ENCODE data around the gene DMRTB1.

DMRTB1 gene

GRCh38 chr1:53485478-53486394 lies 26.5 kb downstream of the DMRTB1 start:
- peak; percentile 20 to 71 (median 29) for DNase-seq (ENCODE audit: low read depth in 3 of 3)

DNA sequence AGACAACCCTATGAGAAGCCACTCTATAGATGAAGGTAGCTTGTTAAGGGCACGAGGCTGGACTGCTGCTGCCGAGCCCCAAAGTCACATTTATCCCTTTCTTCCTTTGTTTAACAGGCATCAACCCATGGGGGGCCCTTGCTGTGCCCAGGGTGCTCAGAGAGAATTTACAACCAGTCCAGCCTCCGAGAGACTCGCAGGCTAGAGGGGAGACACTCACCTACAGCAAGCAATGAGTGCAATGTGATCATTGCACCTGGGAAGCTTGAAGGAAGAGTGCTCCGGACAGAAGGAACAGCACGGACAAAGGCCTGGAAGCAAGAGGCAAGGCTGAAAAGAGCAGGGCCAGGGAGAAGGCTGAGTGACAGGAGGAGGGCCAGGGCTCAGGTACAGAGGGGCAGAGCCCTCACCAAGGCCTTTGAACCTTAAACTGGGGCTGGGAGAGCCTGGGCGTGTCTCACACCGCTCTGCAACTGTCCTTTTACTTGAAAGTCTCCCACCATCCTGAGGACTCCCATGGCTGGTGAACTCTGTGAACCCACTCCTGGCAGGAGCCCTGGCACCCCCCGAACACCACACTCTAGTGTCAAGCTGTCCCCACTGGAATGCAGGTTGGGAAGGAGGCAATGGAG lies 27.3 kb downstream of the DMRTB1 start:
- no peak for DNase-seq (ENCODE audit: low read depth in 3 of 3)

DNA sequence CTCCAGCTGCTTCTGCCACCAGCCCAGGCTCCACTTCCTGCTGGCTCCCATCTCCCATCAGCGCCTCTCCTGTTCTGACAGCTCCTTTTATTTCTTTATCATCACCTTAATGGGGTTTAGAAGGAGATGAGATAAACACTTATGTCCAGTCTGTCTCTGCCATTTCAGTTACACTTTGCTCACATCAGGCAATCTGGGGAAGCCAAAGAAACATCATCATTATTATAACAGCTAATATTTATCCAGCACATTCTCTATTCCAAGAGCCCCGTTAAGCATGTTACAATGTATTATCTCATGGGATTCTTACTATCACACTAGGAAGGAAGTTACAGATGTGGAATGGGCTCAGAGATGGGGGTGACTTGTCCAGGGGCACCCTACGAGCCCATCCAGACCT lies 31.2 kb downstream of the DMRTB1 start:
- no peak for DNase-seq (ENCODE audit: low read depth in 3 of 3)

DNA sequence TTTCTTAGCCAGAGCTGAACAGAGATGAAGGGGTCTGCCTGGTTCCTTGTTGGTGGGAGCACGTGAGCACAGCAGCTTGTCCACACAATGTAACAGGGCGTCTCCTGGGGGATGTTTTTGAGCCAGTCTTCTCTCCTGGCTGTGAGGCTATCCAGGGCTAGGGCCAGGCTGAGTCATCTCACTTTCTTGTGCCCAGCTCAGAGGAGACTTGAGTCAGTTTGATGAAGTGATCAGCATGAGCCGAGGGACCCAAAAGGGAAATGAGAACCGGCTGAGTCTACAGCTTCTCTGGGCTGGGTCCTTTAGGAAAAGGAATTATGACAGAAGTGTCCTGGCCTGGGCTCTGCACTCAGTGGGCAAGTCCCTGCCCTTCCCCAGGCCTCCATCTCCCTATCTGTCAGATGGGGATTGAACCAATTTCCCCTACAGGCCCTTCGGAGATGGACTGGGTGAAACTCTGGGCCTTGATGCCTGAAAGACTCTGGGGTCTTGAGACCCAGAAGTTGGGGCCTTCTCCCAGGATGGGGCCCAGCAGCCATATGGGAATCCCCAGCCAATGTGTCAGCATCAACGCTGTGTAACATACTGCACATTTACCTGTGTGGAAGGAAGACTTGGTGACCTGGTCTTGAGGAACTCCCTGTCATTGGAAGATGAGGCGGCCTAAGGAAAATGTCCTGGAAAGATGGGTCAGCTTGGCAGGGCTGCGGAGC lies 36.6 kb downstream of the DMRTB1 start:
- no peak for DNase-seq (ENCODE audit: low read depth in 3 of 3)

GRCh38 chr1:53498555-53499131 lies 39.4 kb downstream of the DMRTB1 start:
- DNase-seq (ENCODE audit: low read depth in 3 of 3) = no peak

DNA sequence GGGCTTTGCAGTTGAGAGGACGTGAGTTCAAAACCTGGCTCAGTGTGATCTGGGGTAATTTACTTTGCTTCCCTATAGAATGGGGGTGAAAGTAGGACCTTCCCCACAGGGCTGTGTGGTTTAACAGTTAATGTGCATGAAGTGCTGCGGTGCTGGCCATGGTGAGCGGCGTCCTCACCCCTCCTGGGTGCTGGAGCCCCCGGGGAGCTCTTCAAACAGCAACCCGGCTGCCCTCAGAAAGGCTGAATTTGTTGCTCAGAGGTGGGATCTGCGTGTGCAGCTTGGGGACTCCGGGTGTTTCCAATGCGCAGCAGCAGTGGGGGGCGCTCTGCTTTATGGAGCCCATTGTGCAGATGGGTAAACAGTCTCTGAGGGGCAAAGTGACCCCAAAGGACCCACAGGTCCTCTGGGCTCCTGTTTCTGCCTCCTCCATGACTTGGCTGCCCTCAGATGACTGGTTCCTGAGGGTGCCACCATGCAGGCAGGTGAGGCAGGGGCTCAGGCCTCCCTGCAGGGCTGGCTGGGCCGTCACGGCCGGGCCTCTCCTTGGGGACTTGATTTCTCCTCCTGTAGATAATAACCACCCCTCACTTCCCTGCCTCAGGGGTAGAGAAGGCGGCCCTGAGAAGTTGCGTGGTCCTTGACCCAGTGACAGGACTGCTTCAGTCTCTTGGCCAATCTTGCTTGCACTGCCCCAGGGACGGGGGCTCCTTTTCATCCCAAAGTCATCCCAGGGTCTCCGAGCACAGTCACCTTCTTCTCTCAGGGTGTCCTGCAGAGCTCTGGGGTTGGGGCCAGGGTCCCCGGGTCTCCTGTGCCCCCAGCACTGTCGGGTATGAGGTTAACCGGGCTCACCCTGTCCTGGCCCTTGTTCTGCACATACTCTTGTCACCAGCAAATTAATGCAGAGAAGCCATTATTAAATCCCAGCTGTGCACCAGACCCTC lies 40.3 kb downstream of the DMRTB1 start:
- DNase-seq (ENCODE audit: low read depth in 3 of 3) = no peak

GRCh38 chr1:53500204-53501064 lies 41.2 kb downstream of the DMRTB1 start:
- DNase-seq (ENCODE audit: low read depth in 3 of 3) = no peak

- no peak for DNase-seq (ENCODE audit: low read depth in 3 of 3)
Measured at GRCh38 chr1:53501065-53502005, 42.1 kb downstream of the DMRTB1 start.

DNA sequence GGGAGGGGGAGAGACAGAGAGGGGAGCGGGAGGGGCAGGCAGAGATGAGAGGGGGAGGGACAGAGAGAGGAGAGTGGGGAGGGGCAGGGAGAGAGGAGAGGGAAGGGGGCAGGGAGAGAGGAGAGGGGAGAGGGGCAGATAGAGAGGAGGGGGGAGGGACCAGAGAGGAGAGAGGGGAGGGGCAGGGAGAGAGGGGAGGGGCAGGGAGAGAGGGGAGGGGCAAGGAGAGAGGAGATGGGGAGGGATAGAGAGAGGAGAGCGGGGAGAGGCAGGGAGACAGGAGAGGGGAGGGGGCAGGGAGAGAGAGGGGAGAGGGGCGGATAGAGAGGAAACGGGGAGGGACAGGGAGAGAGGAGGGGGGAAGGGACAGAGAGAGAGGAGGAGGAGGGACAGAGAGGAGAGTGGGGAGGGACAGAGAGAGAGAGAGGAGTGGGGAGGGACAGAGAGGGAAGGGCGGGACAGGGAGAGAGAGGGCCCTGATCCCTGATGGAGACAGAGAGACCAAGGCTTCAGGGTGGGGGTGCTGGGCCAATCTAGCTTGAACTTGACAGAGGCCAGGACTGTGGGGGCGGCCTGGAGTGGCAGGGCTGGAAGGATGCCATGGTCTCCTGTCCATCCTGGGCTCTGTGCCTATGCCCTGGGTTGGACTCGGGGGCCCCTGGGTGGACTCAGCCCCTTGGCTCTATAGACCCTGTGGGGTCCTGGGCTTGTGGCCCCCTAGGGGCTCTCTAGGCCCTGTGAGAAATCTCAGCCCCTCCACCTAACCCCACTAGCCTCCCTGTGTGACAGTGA lies 43.6 kb downstream of the DMRTB1 start:
- DNase-seq (ENCODE audit: low read depth in 3 of 3) = no peak

- DNase-seq (ENCODE audit: low read depth in 3 of 3) = no peak
Measured at GRCh38 chr1:53503433-53504217, 44.4 kb downstream of the DMRTB1 start.

DNA sequence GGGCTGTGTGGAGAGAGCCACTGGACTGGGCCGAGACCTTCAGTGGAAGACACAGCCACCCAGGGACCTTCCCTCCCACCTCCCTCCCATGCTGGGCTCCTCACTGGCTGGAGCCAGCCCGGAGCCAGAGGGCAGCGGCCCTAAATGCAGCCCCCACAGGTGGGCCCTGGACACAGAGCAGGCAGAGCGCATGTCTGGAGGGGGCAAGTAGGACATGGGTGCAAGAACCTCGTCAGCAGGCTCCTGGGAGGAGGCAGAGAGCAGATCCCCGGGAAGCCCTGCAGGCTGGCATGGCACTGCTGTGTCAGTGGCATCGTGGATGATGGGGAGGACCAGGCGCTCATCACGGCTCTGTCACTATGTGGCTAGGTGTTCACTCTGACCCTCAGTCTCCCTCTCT lies 45.7 kb downstream of the DMRTB1 start:
- no peak for DNase-seq (ENCODE audit: low read depth in 3 of 3)

- DNase-seq (ENCODE audit: low read depth in 3 of 3) = no peak
Measured at GRCh38 chr1:53505401-53505800, 46.2 kb downstream of the DMRTB1 start.

DNA sequence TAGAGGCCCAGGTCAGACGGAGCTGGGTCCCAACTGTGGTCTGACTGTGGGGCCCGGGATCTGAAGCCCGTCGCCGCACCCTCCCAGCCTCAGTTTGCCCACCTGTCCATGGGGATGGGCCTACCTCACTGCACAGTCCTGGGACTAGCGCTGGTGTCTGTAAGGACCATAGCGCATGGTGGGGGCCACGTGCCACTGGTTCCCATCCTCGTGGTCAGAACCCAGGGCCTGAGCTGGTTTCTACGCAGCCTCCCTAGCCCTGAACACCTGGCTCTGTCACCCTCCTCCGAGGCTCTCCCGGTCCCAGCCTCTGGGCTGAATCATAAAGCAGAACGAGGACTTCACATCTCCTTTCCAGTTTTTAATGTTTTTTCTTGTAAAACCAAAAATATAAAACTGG lies 46.7 kb downstream of the DMRTB1 start:
- DNase-seq (ENCODE audit: low read depth in 3 of 3) = no peak

- DNase-seq (ENCODE audit: low read depth in 3 of 3) = no peak
Measured at GRCh38 chr1:53506355-53507050, 47.3 kb downstream of the DMRTB1 start.

DNA sequence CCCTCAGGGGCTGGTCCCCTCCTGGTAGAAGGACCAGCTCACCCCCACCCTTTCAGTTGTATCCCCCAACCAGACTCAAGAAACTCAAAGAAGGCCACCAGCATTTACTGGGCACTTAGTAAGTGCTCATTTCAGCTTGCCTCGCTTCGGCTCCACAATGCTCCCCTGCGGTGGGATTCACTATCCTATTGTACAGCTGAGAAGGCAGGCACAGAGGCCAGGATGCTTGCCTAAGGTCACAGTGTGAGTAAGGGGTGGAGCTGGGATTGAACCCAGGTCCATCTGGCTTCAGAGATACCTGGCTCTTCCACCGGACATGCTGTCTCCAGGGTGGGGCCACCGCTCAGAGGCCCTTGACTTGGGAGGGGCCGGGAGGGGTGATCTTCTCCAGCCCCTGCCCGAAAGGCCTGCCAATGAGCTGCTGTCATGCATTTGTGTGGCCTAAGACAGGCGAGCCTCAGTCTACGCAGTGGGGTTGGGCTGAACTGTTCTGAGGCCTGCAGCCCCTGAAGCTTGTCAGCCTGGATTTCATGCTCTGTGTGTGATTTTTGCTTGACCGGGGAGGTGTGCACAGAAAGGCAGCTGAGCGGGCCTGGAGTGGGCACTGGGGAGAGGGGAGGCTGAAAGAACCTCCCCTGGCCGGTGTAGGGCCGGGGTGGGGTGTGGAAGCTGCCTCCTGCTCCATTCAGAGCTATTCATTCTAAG lies 48.1 kb downstream of the DMRTB1 start:
- no peak for DNase-seq (ENCODE audit: low read depth in 3 of 3)

Measured in stimulated activated CD4-positive, alpha-beta T cell treated with anti-CD3 and anti-CD28 coated beads, TNF-alpha, amount 100 ng/mL, for 24 hours (primary cell).